OCI-LY1 (cell line): ENCODE results near the gene TMEM143.

Source experiments
- H2AFZ ChIP-seq: fragments of 200-600 bp; sonication (generic), shearing (Covaris generic); 2 replicates; pipeline ENCODE4 v1.6.0; 2014; ENCODE audit warnings: antibody characterized with exemption, mild to moderate bottlenecking, low read length
- H3F3A ChIP-seq: fragments of 200-600 bp; sonication (generic), shearing (Covaris generic); 2 replicates; pipeline ENCODE4 v1.6.0; 2014; ENCODE audit warnings: mild to moderate bottlenecking, antibody characterized with exemption, low read length, moderate library complexity; ENCODE audit not compliant: insufficient read depth
- H3K27ac ChIP-seq: fragments of 200-600 bp; sonication (generic); 2 replicates; pipeline ENCODE4 v1.5.1; 2014; ENCODE audit warnings: low read length, mixed run types, mild to moderate bottlenecking, low read depth; ENCODE audit not compliant: poor library complexity, severe bottlenecking
- H3K27me3 ChIP-seq: fragments of 200-600 bp; sonication (generic); 2 replicates; pipeline ENCODE4 v1.6.0; 2014; ENCODE audit warnings: antibody characterized with exemption, mild to moderate bottlenecking, low read length, moderate library complexity; ENCODE audit not compliant: insufficient read depth
- H3K36me3 ChIP-seq: fragments of 200-600 bp; sonication (generic); 2 replicates; pipeline ENCODE4 v1.6.1; 2014; ENCODE audit warnings: mild to moderate bottlenecking, antibody characterized with exemption, low read length, moderate library complexity, mixed read lengths; ENCODE audit not compliant: insufficient read depth
- H3K4me1 ChIP-seq: fragments of 200-600 bp; sonication (generic); 2 replicates; pipeline ENCODE4 v1.5.1; 2014; ENCODE audit warnings: mild to moderate bottlenecking, low read length, moderate library complexity; ENCODE audit not compliant: insufficient read depth, severe bottlenecking
- H3K4me2 ChIP-seq: fragments of 200-600 bp; sonication (generic), shearing (Covaris generic); 2 replicates; pipeline ENCODE4 v1.6.1; 2014; ENCODE audit warnings: low read length
- H3K4me3 ChIP-seq: fragments of 200-600 bp; sonication (generic); 2 replicates; pipeline ENCODE4 v1.5.1; 2014; ENCODE audit warnings: low read length, low read depth, mild to moderate bottlenecking, mixed read lengths; ENCODE audit not compliant: poor library complexity, severe bottlenecking
- H3K79me2 ChIP-seq: fragments of 200-600 bp; shearing (Covaris generic); 2 replicates; pipeline ENCODE4 v1.6.1; 2016; ENCODE audit warnings: mixed run types, low read length, mixed read lengths; ENCODE audit not compliant: insufficient read depth
- H3K9ac ChIP-seq: fragments of 200-600 bp; sonication (generic), shearing (Covaris generic); 2 replicates; pipeline ENCODE4 v1.6.1; 2014; ENCODE audit warnings: mild to moderate bottlenecking, low read length, mixed read lengths
- H3K9me2 ChIP-seq: fragments of 200-600 bp; sonication (generic), shearing (Covaris generic); 2 replicates; pipeline ENCODE4 v1.6.1; 2014; ENCODE audit warnings: low read depth, mild to moderate bottlenecking, low read length, mixed read lengths
- H3K9me3 ChIP-seq: fragments of 200-600 bp; shearing (Covaris generic); 2 replicates; pipeline ENCODE4 v1.6.1; 2014; ENCODE audit warnings: low read length, mixed read lengths
- H4K20me1 ChIP-seq: fragments of 200-600 bp; sonication (generic), shearing (Covaris generic); 2 replicates; pipeline ENCODE4 v1.6.0; 2016; ENCODE audit warnings: mild to moderate bottlenecking, low read length; ENCODE audit not compliant: insufficient read depth
- EZH2 ChIP-seq: fragments of 200-600 bp; sonication (generic), shearing (Covaris generic); IDR thresholded peaks from 2 replicates; pipeline ENCODE4 v1.8.0; 2017; ENCODE audit warnings: borderline replicate concordance, mixed run types, mild to moderate bottlenecking, antibody characterized with exemption, low read length, moderate library complexity, mixed read lengths
- TF ChIP-seq, protein P1 (sequence below): fragments of 200-600 bp; sonication (generic), shearing (Covaris generic); IDR thresholded peaks from 2 replicates; pipeline ENCODE4 v1.5.1; 2017; ENCODE audit warnings: mild to moderate bottlenecking, antibody characterized with exemption, low read length, moderate library complexity, mixed read lengths

TMEM143 gene

DNA sequence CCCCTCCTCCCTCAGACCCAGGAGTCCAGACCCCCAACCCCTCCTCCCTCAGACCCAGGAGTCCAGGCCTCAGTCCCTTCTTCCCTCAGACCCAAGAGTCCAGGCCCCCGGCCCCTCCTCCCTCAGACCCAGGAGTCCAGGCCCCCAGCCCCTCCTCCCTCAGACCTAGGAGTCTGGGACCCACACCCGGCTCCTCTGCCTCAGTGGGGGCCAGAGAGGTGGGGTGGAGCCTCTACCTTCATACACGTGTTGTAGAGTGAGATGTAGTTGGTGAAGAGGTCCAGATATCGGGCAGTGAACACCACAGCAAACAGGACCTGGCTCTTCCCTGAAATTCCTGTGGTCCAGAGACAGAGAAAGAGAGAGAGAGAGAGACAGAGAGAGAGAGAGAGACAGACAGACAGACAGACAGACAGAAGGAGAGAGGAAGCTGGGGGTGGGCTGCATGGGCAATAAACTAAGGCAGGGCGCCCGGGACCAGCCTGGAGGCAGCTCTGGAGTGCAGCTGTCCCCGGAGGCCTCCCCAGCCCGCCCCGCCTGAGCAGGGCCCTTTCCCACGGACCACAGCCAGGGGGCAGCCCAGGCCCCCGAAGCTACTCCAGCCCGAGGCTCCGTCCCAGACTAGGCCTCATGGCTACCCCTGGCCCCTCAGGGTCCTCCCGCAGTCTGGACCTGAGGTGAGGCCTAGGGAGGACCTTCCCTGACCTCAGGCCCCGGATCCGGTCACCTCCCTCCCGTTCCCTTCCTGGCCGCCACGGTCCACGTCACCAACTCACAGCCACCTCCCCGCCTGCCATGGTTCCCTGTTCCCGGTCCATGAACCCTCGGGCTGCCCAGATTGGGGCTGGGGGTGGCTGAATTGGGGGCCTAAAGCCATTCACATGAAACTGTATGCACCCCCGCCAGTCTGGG is 26.7 kb upstream of the TMEM143 start:
- H2AFZ ChIP-seq: peak overlapping the region; percentile 38; the same call in 1 of the 2 replicates
- H3K4me1 ChIP-seq: peaks cover 5% of the 10 kb centered on the region
- no peaks in the 10 kb centered on the region for H3K79me2 ChIP-seq
- peak overlapping the region; percentile 98 for H3K9ac ChIP-seq
- H3K4me3 ChIP-seq: peak overlapping the region; percentile 98
- H3K9me2 ChIP-seq: no peaks in the 10 kb centered on the region
- peaks cover 20% of the 10 kb centered on the region for H3K36me3 ChIP-seq
- H3K4me2 ChIP-seq: peak overlapping the region; percentile 95
- H3K27me3 ChIP-seq: no peaks in the 10 kb centered on the region; the same call in 1 of the 2 replicates
- no peaks in the 10 kb centered on the region for H3K9me3 ChIP-seq
- H3F3A ChIP-seq: no peaks in the 10 kb centered on the region
- peak overlapping the region; percentile 58 for H3K27ac ChIP-seq
- TF ChIP-seq EZH2: no peak
- TF ChIP-seq, protein P1, sequence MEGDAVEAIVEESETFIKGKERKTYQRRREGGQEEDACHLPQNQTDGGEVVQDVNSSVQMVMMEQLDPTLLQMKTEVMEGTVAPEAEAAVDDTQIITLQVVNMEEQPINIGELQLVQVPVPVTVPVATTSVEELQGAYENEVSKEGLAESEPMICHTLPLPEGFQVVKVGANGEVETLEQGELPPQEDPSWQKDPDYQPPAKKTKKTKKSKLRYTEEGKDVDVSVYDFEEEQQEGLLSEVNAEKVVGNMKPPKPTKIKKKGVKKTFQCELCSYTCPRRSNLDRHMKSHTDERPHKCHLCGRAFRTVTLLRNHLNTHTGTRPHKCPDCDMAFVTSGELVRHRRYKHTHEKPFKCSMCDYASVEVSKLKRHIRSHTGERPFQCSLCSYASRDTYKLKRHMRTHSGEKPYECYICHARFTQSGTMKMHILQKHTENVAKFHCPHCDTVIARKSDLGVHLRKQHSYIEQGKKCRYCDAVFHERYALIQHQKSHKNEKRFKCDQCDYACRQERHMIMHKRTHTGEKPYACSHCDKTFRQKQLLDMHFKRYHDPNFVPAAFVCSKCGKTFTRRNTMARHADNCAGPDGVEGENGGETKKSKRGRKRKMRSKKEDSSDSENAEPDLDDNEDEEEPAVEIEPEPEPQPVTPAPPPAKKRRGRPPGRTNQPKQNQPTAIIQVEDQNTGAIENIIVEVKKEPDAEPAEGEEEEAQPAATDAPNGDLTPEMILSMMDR: peak; percentile 47
- H4K20me1 ChIP-seq: no peaks in the 10 kb centered on the region

DNA sequence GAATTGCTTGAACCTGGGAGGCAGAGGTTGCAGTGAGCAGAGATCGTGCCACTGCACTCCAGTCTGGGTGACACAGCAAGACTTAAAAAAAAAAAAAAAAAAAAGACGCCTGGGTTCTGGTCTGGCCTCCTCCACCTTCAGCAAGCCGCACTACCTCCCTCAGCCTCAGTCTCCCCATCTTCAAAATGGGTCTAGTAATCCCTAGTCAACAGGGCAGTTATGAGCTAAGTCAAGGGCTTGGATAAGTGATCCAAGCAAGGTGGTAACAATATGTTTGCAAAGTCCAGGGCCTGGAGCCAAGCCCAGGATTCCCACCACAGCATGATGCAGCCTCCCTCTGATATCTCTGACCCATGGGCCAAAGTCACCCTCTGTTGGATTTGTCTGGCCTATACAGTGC is 23.2 kb upstream of the TMEM143 start:
- H3K4me2 ChIP-seq: no peak overlapping the region
- no peaks in the 10 kb centered on the region for H4K20me1 ChIP-seq
- no peaks in the 10 kb centered on the region for H3K9me3 ChIP-seq
- H3K27me3 ChIP-seq: no peaks in the 10 kb centered on the region
- H3K79me2 ChIP-seq: no peaks in the 10 kb centered on the region
- H3K9ac ChIP-seq: no peak overlapping the region
- peaks cover 5% of the 10 kb centered on the region for H3K4me1 ChIP-seq
- H3K9me2 ChIP-seq: no peaks in the 10 kb centered on the region
- no peak overlapping the region for H2AFZ ChIP-seq
- no peak overlapping the region for H3K27ac ChIP-seq
- no peak for TF ChIP-seq EZH2
- TF ChIP-seq, protein P1: no peak
- H3F3A ChIP-seq: no peaks in the 10 kb centered on the region
- peaks cover 51% of the 10 kb centered on the region for H3K36me3 ChIP-seq
- no peak overlapping the region for H3K4me3 ChIP-seq

DNA sequence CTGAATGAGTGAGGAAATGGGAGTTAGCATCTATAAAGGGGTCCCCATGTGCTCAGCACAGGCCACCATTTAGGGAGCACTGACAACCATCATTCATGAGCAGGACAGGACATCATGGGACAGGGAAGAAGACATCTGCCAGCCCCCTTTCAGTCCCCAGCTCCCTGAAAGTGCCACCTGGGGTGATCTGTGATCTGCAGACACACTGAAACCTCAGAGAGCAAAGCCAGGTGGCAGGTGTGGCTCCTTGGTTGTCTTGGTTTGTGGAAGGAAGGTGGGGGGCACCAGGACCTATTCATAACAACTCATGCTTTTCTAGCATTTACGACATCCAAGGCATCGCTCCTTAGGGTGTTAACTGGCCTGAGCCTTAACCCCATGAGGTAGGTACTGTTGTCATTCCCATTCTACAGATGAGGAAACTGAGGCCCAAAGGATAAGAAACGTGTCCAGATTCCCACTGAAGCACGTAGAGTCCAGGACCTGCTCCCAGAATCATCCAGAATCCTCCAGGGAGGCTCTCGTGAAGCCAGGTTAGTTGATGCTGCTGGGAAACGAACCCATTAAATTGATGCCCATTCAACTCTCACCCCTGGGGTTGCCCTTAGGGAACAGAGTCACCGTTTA is 21.8 kb upstream of the TMEM143 start:
- H3K27me3 ChIP-seq: no peaks in the 10 kb centered on the region
- no peaks in the 10 kb centered on the region for H4K20me1 ChIP-seq
- H3K9me3 ChIP-seq: no peaks in the 10 kb centered on the region
- TF ChIP-seq EZH2: no peak
- TF ChIP-seq, protein P1: no peak
- no peak overlapping the region for H3K4me3 ChIP-seq
- no peaks in the 10 kb centered on the region for H3K79me2 ChIP-seq
- peaks cover 5% of the 10 kb centered on the region for H3K4me1 ChIP-seq
- no peak overlapping the region for H3K4me2 ChIP-seq
- no peak overlapping the region for H2AFZ ChIP-seq
- no peaks in the 10 kb centered on the region for H3F3A ChIP-seq
- peaks cover 51% of the 10 kb centered on the region for H3K36me3 ChIP-seq
- no peaks in the 10 kb centered on the region for H3K9me2 ChIP-seq
- no peak overlapping the region for H3K27ac ChIP-seq
- H3K9ac ChIP-seq: no peak overlapping the region
